A673 (cell line): ENCODE measurements around the gene AVPR2. TPM values are rescaled to one million over a fixed set of nuclear protein-coding genes. Genes with fewer than 3 reads are reported as not detected.

Source experiments
- BruUV-seq: library from RNA; stranded (reverse); fragments of 400-500 nt; replicated peaks from 2 replicates; lab custom pipeline; 2021; lab: Mats Ljungman, UMichigan
- CTCF ChIA-PET: fragments of 300-600 bp; sonication (Branson Sonifier 250); formaldehyde crosslinking; loops from one replicate; lab custom pipeline; 2022; ENCODE audit warnings: antibody characterized with exemption; lab: Charles Lee
- POLR2A ChIA-PET: fragments of 300-600 bp; sonication (Branson Sonifier 250); formaldehyde crosslinking; loops from one replicate; lab custom pipeline; 2022; ENCODE audit warnings: antibody characterized with exemption; ENCODE audit not compliant: low non-redundant PET; lab: Charles Lee
- DNase-seq: peaks from one replicate; pipeline ENCODE4 v3.0.0-alpha.2; 2015; ENCODE audit warnings: low spot score
- H3K27ac ChIP-seq: fragments of 200-600 bp; sonication (generic); 2 replicates; pipeline ENCODE4 v1.5.1; 2016; ENCODE audit warnings: mixed run types, low read depth, mild to moderate bottlenecking, mixed read lengths, antibody characterized with exemption, low read length; ENCODE audit not compliant: poor library complexity, severe bottlenecking
- H3K27me3 ChIP-seq: fragments of 200-600 bp; sonication (generic); replicated peaks from 2 replicates; pipeline ENCODE4 v1.6.1; 2017; ENCODE audit warnings: mixed run types, low read depth, mild to moderate bottlenecking, mixed read lengths, antibody characterized with exemption, low read length; ENCODE audit not compliant: insufficient read depth, poor library complexity
- H3K36me3 ChIP-seq: fragments of 200-600 bp; sonication (generic); 2 replicates; pipeline ENCODE4 v1.6.1; 2016; ENCODE audit warnings: mixed run types, mild to moderate bottlenecking, mixed read lengths, antibody characterized with exemption, low read length; ENCODE audit not compliant: insufficient read depth, poor library complexity, severe bottlenecking
- H3K4me1 ChIP-seq: fragments of 200-600 bp; sonication (generic); 2 replicates; pipeline ENCODE4 v1.6.1; 2017; ENCODE audit warnings: mixed run types, mild to moderate bottlenecking, mixed read lengths, antibody characterized with exemption, low read length; ENCODE audit not compliant: insufficient read depth, poor library complexity, severe bottlenecking
- H3K4me3 ChIP-seq: fragments of 200-600 bp; sonication (generic); 2 replicates; pipeline ENCODE4 v1.5.1; 2016; ENCODE audit warnings: low read depth, mixed run types, mild to moderate bottlenecking, mixed read lengths, low read length; ENCODE audit not compliant: poor library complexity, severe bottlenecking
- H3K9me3 ChIP-seq: fragments of 200-600 bp; sonication (generic); 2 replicates; pipeline ENCODE4 v1.6.1; 2016; ENCODE audit warnings: mixed run types, low read depth, mild to moderate bottlenecking, mixed read lengths, antibody characterized with exemption, low read length; ENCODE audit not compliant: poor library complexity, severe bottlenecking
- CTCF ChIP-seq: fragments of 300-800, 200-600 bp; sonication (generic); conservative IDR thresholded peaks from 2 replicates; pipeline ENCODE4 v1.5.1; 2017; ENCODE audit warnings: low read depth, mild to moderate bottlenecking, antibody characterized with exemption, low read length, moderate library complexity, mixed read lengths
- EZH2 ChIP-seq: fragments of 200-600 bp; sonication (generic); IDR thresholded peaks from 2 replicates; pipeline ENCODE4 v1.6.1; 2017; ENCODE audit warnings: borderline replicate concordance, low read depth, mild to moderate bottlenecking, mixed read lengths, antibody characterized with exemption, low read length; ENCODE audit not compliant: poor library complexity, severe bottlenecking
- intact Hi-C: fragments of 100-400 bp; cut with micrococcal nuclease; formaldehyde crosslinking; loops from one replicate; pipeline ENCODE4 v1.10.0; 2022; ENCODE audit not compliant: unreplicated experiment
- total RNA-seq: library from RNA; stranded (reverse); gene quantifications from 2 replicates; pipeline ENCODE4 v1.2.3, GENCODE V29; 2021

AVPR2 gene
- total RNA-seq, 1 experiment from 2014 or later: not detected

GRCh38 chrX:153863251-153863991, 41.1 kb upstream of the AVPR2 start:
- no peak overlapping the region for H3K4me3 ChIP-seq
- ChIA-PET POLR2A (no interaction called here), CTCF (no interaction called here)
- H3K36me3 ChIP-seq: no peaks in the 10 kb centered on the region
- no peaks in the 10 kb centered on the region for H3K27me3 ChIP-seq
- DNase-seq: no peak
- no peaks in the 10 kb centered on the region for H3K9me3 ChIP-seq
- BruUV-seq: no TSS peak
- intact Hi-C loops: no loop called here
- TF ChIP-seq CTCF (no peak), EZH2 (no peak)
- no peak overlapping the region for H3K27ac ChIP-seq
- no peaks in the 10 kb centered on the region for H3K4me1 ChIP-seq

DNA sequence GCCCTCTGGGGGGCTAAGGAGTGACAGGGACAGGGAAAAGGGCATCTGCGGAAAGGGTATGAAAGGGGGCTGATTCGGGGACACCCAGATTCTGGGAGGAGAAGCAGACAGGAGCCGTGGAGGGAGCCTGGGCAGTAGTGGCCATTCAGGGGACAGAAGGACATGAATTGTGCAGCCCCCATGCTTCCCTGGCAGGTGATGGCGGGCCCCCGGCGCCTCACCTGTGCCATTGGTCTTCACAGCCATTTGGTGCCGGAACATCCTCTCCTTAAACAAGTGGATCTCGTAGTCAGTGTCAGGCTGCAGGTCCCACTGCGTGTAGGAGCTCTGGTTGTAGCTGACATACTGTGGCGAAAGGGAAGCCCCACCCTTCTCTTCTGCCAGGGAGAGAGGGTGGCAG, 40.4 kb upstream of the AVPR2 start:
- ChIA-PET CTCF (no interaction called here), POLR2A (interaction anchor here (0.6 kb wide), 1 partner anchor 12 kb away, joined by 8 read pairs; no protein-coding TSS in a partner anchor)
- no peak overlapping the region for H3K4me3 ChIP-seq
- intact Hi-C loops: no loop called here
- BruUV-seq: no TSS peak
- no peak overlapping the region for H3K27ac ChIP-seq
- no peak for DNase-seq
- H3K36me3 ChIP-seq: no peaks in the 10 kb centered on the region
- TF ChIP-seq CTCF: no peak
- TF ChIP-seq EZH2: no peak
- H3K27me3 ChIP-seq: no peaks in the 10 kb centered on the region
- no peaks in the 10 kb centered on the region for H3K9me3 ChIP-seq
- no peaks in the 10 kb centered on the region for H3K4me1 ChIP-seq

DNA sequence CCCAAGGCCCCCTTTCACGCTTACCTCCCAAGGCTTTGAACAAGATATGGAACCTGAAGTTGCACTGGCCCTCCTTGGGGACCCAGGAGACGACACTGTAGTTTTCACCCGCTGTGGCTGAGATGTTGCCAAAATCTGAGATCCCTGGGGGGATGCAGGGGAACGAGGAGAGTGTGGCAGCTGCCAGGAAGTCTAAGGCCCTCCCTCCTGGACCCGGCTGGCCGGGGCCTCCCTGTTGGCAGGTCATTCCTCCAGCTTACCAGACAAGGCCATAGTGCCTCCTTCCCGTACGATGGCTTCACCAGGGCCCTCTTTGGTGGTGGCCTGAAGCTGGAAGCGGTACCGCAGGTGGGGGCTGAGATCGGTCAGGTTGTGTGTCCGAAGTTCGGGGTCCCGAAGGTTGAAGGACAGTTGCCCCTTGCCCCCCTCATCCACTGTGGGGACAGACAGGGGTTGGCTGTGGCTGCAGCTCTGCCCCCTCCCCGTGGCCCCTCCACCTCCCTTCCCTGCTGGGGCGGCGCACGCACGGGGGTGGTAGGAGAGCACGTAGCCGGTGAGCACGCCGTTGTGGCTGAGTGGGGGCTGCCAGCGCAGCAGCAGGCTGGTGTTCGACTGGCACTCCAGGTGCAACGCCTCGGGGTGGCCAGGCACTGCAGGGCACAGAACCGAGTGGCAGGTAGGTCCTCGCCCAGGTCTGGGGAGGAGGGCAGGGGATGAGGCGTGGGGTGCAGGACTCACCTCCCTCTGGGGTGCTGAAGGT, 39.7 kb upstream of the AVPR2 start:
- H3K9me3 ChIP-seq: no peaks in the 10 kb centered on the region
- H3K4me1 ChIP-seq: no peaks in the 10 kb centered on the region
- BruUV-seq: no TSS peak
- H3K4me3 ChIP-seq: no peak overlapping the region
- H3K27ac ChIP-seq: no peak overlapping the region
- DNase-seq: no peak
- no peaks in the 10 kb centered on the region for H3K27me3 ChIP-seq
- no peaks in the 10 kb centered on the region for H3K36me3 ChIP-seq
- ChIA-PET CTCF (no interaction called here), POLR2A (interaction anchor here (0.6 kb wide), 1 partner anchor 13 kb away, joined by 8 read pairs; no protein-coding TSS in a partner anchor)
- intact Hi-C loops: no loop called here
- TF ChIP-seq EZH2 (no peak), CTCF (no peak)
